D341Med (cell line): Measurements from ENCODE around the gene RNF220.

Experiments used
- DNase-seq: peaks from one replicate; pipeline ENCODE4 v3.0.0; 2012; ENCODE audit warnings: low spot score

RNF220 gene

DNA sequence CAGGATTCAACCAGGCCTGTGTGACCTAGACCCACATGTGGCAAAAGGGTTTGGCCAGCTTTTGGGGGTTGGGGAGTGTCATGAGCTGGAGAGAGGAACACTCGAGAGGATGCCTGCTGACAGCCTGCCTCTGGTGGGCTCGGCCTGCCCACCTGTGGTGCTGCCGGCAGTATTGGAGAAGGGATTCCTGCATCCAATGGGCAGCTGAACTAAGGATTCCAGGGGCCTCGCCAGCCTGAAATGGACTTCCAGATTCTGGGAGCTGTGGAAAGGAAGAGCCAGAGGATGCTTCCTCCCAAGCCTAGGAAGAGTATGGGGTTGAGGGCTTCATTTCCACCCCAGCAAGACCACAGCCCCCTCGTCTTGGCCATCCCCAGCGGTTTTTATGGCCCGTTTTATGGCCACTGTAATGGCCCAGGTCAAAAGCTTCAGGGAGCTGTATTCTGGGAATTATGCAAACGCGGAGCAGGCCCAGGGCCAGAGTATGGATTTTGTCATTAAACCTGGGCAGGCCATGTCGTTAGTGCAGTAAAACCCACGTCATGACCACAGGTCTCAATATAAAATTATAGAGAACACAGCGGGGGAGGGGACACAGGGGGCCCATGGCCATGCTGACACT is 205.6 kb downstream of the RNF220 start:
- no peak for DNase-seq

GRCh38 chr1:44611419-44611818 is 206.4 kb downstream of the RNF220 start:
- DNase-seq, result no peak

- DNase-seq, result no peak
Observed at GRCh38 chr1:44611866-44612265, 206.8 kb downstream of the RNF220 start.

DNA sequence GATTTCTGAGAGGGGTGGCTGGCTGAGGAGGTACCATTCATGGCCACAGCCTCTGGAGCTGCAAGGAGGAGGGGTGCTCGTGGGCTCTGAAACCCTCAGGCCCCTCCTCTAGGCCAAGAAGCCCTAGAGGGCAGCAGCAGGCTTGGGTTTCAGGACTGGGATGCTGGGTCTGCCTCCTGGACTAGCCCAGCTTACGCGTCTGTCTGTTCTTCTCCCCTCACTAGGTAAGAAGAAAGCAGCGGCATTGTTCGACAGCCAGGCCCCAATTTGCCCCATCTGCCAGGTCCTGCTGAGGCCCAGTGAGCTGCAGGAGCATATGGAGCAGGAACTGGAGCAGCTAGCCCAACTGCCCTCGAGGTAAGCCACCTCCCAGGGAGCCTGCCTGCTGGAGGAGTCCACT is 208.9 kb downstream of the RNF220 start:
- no peak for DNase-seq

- no peak for DNase-seq
Observed at GRCh38 chr1:44616284-44616990, 211.4 kb downstream of the RNF220 start.

- DNase-seq, result no peak
Observed at GRCh38 chr1:44616991-44617702, 212.1 kb downstream of the RNF220 start.

GRCh38 chr1:44617703-44618029 is 212.6 kb downstream of the RNF220 start:
- no peak for DNase-seq

- DNase-seq, result no peak
Observed at GRCh38 chr1:44619261-44619900, 214.3 kb downstream of the RNF220 start.

DNA sequence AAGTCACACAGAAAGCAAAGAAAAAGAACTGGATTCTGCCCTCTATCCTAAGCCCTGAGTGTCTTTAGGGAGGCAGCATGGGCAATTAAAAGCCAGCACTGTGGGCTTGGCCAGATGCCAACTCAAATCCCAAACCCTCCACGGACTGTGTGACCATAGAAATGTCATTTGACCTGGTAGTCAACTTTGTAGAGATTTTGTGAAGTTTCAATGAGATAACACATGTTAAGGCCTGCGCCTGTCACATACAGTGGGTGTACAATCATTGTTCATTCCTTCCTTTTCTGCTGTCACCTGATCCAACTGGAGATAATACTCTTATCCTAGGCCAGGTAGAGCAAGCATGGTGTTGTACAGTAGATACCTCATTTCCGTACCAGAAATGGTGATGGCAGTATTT is 215.0 kb downstream of the RNF220 start:
- DNase-seq, result no peak

DNA sequence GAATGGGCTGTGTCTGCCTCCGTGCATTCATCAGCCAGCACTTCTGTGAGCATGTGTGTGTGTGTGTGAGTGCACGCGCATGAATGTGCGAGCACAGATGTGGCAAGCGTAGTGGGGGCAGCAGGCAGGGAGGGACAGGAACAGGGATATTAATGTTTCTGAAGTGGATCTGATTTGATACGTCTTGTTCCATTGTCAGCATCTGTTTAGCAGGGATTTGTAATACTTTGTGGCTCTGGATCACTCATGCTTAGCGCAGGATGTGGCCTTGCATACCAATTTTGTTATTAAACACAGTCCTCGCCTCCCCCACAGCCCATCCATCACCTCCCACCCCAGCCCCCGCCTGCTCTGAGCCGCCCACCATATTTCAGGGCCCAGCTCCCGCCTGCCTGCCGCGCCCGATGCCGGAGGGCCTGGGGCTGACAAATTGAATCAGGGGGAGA is 216.8 kb downstream of the RNF220 start:
- no peak for DNase-seq

DNA sequence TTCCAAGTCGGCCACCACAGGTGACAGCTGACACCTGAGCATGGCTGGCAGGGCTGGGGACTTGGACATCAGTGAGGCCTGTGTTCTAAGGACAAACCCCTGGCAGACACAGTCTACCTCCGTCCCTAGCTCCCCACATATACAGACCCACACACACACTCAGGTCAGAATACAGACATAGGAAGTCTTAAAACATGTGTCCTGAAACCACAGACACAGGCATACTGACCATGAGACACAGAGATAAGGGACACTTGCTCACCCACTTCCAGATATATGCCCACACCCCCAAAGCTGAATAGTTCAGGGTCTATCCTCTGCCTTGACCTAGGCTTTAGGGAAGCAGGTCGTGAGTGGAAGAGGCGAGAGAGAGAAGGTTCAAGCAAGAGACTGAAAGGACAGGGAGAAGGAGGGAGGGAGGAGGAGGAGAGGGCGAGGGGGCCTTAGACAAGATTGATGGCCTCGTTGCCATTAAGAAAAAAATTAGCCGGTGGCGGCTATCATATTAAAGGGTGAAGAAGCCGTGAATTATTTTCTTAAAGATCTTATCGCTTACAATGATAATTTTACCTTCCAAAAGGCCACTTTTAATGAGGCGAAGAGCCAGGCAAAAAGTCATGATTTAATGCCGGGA is 219.3 kb downstream of the RNF220 start:
- DNase-seq, result no peak

GRCh38 chr1:44625348-44625747 is 220.3 kb downstream of the RNF220 start:
- no peak for DNase-seq

DNA sequence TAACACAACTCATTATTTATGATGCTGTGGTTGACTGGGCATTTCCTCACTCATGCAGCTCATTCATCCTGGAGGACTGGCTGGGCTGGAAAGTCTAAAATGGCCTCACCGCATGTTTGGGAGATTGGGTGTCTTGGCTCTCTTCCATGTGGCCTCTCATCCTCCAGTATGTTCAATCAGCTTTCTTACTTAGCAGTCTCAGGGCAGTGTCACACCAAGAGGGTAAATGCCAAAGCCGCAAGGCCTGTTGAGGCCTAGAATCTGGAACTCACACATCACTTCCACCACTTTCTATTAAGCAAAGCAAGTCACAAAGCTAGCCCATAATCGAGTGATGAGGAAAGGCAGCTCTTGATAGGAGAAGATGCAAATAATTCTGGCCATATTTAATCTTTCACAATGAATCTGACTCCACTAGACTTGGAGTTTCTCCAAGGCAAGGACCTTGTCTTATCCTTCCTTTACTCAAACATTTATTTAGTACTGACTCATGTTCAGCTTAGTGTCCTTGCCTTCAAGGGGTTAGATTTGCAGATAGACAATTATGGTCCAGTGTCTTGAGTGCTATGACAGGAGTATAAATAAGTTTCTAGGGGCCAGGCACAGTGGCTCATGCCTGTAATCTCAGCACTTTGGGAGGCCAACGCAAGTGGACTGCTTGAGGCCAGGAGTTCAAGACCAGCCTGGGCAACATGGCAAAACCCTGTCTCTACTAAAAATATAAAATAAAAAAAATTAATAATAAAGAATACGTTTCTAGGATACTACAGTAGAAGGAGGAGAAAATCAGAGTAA is 224.1 kb downstream of the RNF220 start:
- no peak for DNase-seq

DNA sequence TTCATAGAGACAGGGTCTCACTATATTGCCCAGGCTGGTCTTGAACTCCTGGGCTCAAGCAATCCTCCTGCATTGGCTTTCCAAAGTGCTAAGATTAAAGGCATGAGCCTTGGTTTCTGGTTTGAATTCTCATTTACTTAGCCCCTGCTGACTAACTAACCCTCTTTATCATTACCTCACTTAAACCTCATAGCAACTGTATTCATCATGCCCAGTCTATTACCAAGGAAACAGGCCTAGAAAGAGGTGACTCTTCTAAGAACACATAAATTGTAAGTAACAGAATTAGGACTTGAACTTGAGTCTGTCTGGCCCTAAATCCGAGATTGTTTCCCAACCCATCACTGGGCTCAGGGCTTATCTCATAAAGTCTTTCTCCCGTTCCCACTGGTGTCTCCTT is 225.1 kb downstream of the RNF220 start:
- no peak for DNase-seq

DNA sequence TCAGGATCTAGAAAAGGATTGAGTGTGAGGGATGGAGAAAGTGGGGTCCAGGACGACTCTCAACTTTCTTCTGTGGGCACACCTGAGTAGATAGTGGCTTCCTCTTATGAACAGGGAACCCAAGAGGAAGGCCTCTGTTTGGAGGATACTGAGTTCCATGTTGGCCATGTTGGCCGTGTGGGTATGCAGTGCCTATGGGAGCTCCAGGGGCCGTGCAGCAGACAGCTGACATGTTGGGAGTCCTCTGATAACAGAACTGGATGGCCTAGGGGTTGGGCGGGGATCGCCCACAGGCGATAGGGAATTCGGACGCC is 226.2 kb downstream of the RNF220 start:
- DNase-seq, result no peak

GRCh38 chr1:44631647-44632539 is 226.8 kb downstream of the RNF220 start:
- peak; percentile 88 for DNase-seq

- no peak for DNase-seq
Observed at GRCh38 chr1:44632598-44632997, 227.5 kb downstream of the RNF220 start.

DNA sequence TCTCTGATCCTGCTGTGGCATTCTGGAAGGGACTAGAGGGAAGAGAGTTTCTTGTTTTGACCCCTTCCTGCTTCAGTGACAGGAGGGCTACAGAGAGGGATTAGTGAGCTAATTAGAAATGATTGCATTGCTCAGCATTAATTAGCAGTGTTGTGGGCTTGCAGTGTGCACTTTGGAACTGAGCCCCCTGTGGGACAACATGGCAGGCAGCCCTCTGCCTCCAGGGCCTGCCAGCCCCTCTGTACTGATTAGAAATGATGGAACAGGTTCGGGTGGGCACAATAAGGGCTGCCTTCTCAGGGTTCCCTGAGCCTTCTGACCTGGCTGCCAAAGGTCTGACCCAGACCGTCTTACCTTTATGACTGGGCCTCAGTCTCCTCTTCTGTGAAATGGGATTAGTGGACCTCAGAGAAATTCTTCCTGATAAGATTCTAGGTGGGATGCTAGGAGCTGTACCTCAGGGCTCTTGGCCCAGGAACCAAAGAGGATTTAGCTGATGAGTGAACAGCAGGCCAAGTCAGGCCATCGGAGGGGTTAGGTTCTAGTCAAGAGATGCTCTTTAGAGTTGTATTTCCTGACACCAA is 229.6 kb downstream of the RNF220 start:
- DNase-seq, result no peak

GRCh38 chr1:44635439-44635838 is 230.4 kb downstream of the RNF220 start:
- no peak for DNase-seq

GRCh38 chr1:44636083-44636687 is 231.1 kb downstream of the RNF220 start:
- no peak for DNase-seq
